OCI-LY1 (cell line): ENCODE data around the gene IQSEC1.

Experiments
- CTCF ChIP-seq: fragments of 200-600 bp; sonication (generic), shearing (Covaris generic); IDR thresholded peaks from 2 replicates; pipeline ENCODE4 v1.5.1; 2017; ENCODE audit warnings: mild to moderate bottlenecking, antibody characterized with exemption, low read length, moderate library complexity, mixed read lengths
- EZH2 ChIP-seq: fragments of 200-600 bp; sonication (generic), shearing (Covaris generic); IDR thresholded peaks from 2 replicates; pipeline ENCODE4 v1.8.0; 2017; ENCODE audit warnings: borderline replicate concordance, mixed run types, mild to moderate bottlenecking, antibody characterized with exemption, low read length, moderate library complexity, mixed read lengths

- no peak for TF ChIP-seq CTCF
- TF ChIP-seq EZH2: no peak
These were observed 466 bp downstream of the IQSEC1 start for GRCh38 chr3:13072600-13073325.
